ENCODE measurements around the gene INPP5B.

The INPP5B gene

GRCh38 chr1:37817481-37817880 lies 129.4 kb downstream of the INPP5B start:
- no peak overlapping the region for H3K4me2 ChIP-seq (ENCODE audit: low read depth, low read length, poor library complexity, severe bottlenecking)
- no peak overlapping the region for H3K9ac ChIP-seq (ENCODE audit: low read depth, low read length, poor library complexity, severe bottlenecking)
- no peaks in the 10 kb centered on the region for H3K4me1 ChIP-seq (ENCODE audit: insufficient read depth, low read length, poor library complexity, severe bottlenecking)
- no peaks in the 10 kb centered on the region for H3F3A ChIP-seq (ENCODE audit: low read depth)
- no peaks in the 10 kb centered on the region for H3K9me2 ChIP-seq (replicated peaks; ENCODE audit: low read depth, low read length)
- no peak overlapping the region for H3K4me3 ChIP-seq (ENCODE audit: low read length, poor library complexity, severe bottlenecking)
- no peak overlapping the region for H2AFZ ChIP-seq (ENCODE audit: low read length)
- H4K20me1 ChIP-seq (ENCODE audit: insufficient read depth, low read length, poor library complexity, severe bottlenecking), result no peaks in the 10 kb centered on the region
- TF ChIP-seq CTCF (conservative IDR thresholded peaks at IDR 0.05; ENCODE audit: low read length), result no peak; the same call in 1 of the 2 replicates
- no peak for TF ChIP-seq EZH2phosphoT487 (IDR thresholded peaks at IDR 0.05; ENCODE audit: borderline replicate concordance)
- H3K36me3 ChIP-seq (ENCODE audit: insufficient read depth, low read length), result peaks cover 50% of the 10 kb centered on the region; the same call in 1 of the 2 replicates
- no peaks in the 10 kb centered on the region for H3K27me3 ChIP-seq (ENCODE audit: insufficient read depth, low read length, poor library complexity, severe bottlenecking)
- no peaks in the 10 kb centered on the region for H3K79me2 ChIP-seq (ENCODE audit: insufficient read depth, low read length)
- H3K9me3 ChIP-seq (ENCODE audit: insufficient read depth, low read depth, low read length), result no peaks in the 10 kb centered on the region

- H3K9me2 ChIP-seq (replicated peaks; ENCODE audit: low read depth, low read length), result no peaks in the 10 kb centered on the region
- no peak for TF ChIP-seq EZH2phosphoT487 (IDR thresholded peaks at IDR 0.05; ENCODE audit: borderline replicate concordance)
- TF ChIP-seq CTCF (conservative IDR thresholded peaks at IDR 0.05; ENCODE audit: low read length), result no peak
- H3K9ac ChIP-seq (ENCODE audit: low read depth, low read length, poor library complexity, severe bottlenecking), result no peak overlapping the region
- H3K79me2 ChIP-seq (ENCODE audit: insufficient read depth, low read length), result peaks cover 1% of the 10 kb centered on the region; the same call in 1 of the 2 replicates
- no peak overlapping the region for H3K4me2 ChIP-seq (ENCODE audit: low read depth, low read length, poor library complexity, severe bottlenecking)
- no peaks in the 10 kb centered on the region for H3K27me3 ChIP-seq (ENCODE audit: insufficient read depth, low read length, poor library complexity, severe bottlenecking)
- H3K36me3 ChIP-seq (ENCODE audit: insufficient read depth, low read length), result peaks cover 26% of the 10 kb centered on the region; the same call in 1 of the 2 replicates
- no peaks in the 10 kb centered on the region for H3K9me3 ChIP-seq (ENCODE audit: insufficient read depth, low read depth, low read length)
- no peak overlapping the region for H3K4me3 ChIP-seq (ENCODE audit: low read length, poor library complexity, severe bottlenecking)
- H3F3A ChIP-seq (ENCODE audit: low read depth), result no peaks in the 10 kb centered on the region
- H4K20me1 ChIP-seq (ENCODE audit: insufficient read depth, low read length, poor library complexity, severe bottlenecking), result no peaks in the 10 kb centered on the region
- H3K4me1 ChIP-seq (ENCODE audit: insufficient read depth, low read length, poor library complexity, severe bottlenecking), result peaks cover 1% of the 10 kb centered on the region
- no peak overlapping the region for H2AFZ ChIP-seq (ENCODE audit: low read length)
Measured at GRCh38 chr1:37814252-37814651, 132.6 kb downstream of the INPP5B start.

- Histone ChIP-seq H3K9me2 (replicated peaks; ENCODE audit: low read depth, low read length) (no peaks in the 10 kb centered on the region), H3K4me2 (ENCODE audit: low read depth, low read length, poor library complexity, severe bottlenecking) (no peak overlapping the region), H4K20me1 (ENCODE audit: insufficient read depth, low read length, poor library complexity, severe bottlenecking) (no peaks in the 10 kb centered on the region), H3K79me2 (ENCODE audit: insufficient read depth, low read length) (peaks cover 7% of the 10 kb centered on the region; the same call in 1 of the 2 replicates), H3K4me1 (ENCODE audit: insufficient read depth, low read length, poor library complexity, severe bottlenecking) (peaks cover 7% of the 10 kb centered on the region), H3F3A (ENCODE audit: low read depth) (no peaks in the 10 kb centered on the region), H3K36me3 (ENCODE audit: insufficient read depth, low read length) (peaks cover 22% of the 10 kb centered on the region; the same call in 1 of the 2 replicates), H3K27me3 (ENCODE audit: insufficient read depth, low read length, poor library complexity, severe bottlenecking) (no peaks in the 10 kb centered on the region), H2AFZ (ENCODE audit: low read length) (no peak overlapping the region), H3K4me3 (ENCODE audit: low read length, poor library complexity, severe bottlenecking) (no peak overlapping the region), H3K9ac (ENCODE audit: low read depth, low read length, poor library complexity, severe bottlenecking) (no peak overlapping the region), H3K9me3 (ENCODE audit: insufficient read depth, low read depth, low read length) (no peaks in the 10 kb centered on the region)
- TF ChIP-seq EZH2phosphoT487 (IDR thresholded peaks at IDR 0.05; ENCODE audit: borderline replicate concordance), result no peak
- no peak for TF ChIP-seq CTCF (conservative IDR thresholded peaks at IDR 0.05; ENCODE audit: low read length)
Measured at GRCh38 chr1:37813529-37814145, 133.2 kb downstream of the INPP5B start.

Data from Loucy (cell line).